ENCODE data around the gene CCM2.
A peak's percentile ranks its signal among the peaks of the same experiment; 100 is the strongest.

CCM2 gene

DNA sequence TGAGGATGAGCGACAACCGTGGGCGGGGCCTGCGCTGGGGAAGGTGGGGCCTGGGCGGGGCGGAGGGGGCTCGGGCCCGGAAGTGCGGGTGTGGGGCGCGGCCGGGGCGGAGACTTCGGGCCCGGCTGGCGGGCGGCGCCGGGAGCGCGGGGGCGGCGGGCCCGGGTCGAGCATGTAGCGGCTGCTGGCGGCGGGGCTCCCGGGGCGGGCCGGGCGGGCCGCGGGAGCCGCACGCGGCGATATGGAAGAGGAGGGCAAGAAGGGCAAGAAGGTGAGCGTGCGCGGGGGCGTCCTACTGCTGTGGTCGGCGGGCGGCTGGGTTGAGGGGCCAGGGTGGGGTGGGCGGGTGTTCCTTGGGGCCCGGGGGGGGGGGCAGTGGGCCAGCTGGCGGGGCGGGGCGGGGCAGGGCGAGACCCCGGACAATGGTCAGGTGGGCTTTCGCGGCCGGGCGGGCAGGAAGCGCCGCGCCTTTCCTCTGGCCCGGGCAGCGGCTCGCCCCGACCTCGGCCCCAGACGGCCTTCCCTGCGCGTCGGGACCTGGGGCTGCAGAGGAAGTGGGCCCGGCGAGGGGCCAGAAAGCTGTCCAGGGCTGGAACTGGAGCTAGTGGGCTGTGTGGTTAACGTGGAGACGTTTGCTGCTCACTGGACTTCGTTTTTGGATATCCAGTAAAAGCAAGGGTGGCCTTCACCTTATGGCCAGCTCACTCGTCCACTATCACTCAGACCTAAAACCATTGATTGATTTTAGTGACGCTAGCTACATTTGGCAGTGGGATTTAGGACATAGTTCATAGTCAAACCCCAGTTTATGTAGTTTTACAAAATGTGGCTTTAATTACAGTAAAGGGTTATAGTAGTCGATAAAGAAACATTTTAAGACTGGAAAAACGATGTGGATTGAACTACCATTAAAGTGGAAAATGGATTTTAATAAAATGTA, at the start of gene CCM2:
TSS of gene CCM2 (plus strand) at position 109 of the 940 bp plus-strand sequence. CDS start at position 242, 133 bp downstream.
- peak; percentile 60 for DNase-seq

DNA sequence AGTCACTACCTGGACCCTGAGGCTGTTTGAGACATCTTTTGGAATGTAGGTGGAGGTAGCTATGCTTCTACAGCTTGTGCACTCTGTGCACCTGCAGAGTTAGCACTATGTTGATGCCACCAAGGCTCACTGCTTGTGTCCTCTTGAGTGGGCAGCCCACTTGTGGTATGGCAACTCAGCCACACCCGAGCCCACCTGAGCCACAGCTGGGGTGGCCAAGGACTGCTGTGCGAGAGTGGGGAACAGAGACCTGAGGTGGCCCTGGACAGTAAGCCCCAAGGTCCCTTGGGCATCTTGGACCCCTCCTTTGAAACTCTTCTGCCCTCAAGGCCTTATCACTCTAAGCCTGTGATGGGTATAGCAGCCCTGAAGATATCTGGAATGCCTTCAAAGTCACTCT, 46.8 kb upstream of the CCM2 start:
- DNase-seq: no peak

DNA sequence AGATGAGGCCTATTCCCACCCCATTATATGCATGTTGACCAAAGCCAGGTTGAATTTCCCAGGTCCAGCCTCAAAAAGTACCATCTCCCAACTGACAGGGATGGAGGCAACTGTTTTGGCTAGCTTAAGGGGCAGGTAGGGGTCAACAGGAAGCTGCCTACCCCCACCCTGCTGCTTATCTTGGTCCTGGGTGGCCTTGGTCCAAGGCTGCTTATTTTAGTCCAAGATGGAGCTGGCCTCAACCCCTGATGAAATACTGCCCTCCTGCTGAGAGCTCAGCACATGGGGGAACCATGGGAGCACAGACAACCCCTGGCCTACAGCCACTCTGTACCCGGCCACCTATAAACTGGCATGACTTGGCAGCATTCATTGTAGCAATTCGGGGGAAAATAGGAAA, 44.3 kb upstream of the CCM2 start:
- DNase-seq: no peak

DNA sequence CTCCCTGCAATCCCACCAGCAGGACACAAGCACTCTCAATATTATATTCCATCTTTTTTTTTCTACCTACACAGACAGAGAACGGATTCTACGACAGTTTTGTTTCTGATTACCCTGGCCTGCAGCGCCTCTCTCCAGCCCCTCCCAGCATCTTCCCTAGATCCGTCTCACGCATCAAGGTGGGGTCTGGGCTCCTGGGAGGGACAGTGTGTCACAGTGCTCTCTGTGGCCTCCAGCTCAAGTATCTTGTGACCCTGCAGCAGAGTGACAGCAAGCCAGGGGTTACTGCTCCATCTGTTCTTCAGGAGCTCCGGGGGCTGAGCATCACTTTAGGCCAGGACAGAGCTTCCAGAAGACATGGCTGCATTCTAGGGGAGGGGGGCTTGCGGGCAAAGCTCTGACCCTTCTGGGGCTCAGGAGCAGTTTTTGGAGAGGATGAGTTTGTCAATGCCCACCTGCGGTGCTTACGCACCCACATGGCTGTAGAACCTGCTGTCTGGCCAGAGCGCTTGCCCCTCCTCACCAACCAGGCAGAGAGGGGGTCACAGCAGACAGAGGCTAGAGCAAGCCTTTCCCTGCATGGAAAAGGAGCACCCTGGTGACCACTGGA, 43.7 kb upstream of the CCM2 start:
- no peak for DNase-seq

DNA sequence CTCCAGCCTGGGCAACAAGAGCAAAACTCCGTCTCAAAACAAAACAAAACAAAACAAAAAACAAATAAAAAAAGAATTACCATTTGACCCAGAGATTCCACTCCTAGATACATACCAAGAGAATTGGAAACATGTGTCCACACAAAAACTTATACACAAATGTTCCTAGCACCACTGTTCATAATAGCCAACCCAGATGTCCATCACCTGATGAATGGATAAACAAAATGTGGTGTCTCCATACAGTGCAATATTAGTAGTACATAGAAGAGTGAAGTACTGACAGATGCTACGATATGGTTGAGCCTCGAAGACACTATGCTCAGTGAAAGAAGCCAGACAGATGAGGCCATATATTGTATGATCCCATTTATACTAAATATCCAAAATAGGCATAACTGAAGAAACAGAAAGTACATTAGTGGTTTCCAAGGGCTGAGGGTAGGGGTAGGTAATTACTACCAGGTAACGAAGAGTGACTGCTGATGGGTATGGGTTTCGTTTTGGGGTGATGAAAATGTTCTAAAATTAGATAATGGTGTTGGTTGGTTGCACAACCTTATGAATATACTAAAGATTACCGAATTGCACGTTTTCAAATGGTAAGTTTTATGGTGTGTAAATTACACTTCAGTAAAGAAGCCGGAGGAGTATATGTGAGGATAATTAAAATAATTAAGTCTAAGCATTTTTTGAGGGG, 41.2 kb upstream of the CCM2 start:
- DNase-seq: no peak

DNA sequence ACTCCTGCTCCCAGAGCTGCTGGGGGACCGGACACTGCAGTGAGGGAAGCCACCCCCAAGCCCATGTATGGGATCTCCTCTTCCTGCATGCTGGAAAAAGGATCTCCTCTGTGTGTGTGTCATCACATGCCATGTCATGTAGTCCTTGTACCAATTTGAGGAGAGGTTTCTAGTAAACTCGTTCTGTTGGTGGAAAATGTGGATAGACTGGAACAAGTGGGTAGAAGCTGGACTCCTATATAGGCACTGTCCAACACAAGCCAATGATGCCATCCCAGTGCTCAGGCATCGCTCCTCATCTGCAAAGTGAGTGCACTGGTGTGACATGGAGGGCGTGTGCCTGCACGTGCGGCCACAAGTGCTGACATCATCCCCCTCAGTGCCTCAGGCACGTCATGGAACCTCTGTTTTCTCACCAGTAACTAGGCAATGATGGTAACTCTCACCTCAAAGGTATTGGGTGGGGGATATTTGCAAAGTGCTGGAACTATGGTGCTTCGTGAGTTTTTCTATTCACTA, 40.5 kb upstream of the CCM2 start:
- peak; percentile 39 for DNase-seq

DNA sequence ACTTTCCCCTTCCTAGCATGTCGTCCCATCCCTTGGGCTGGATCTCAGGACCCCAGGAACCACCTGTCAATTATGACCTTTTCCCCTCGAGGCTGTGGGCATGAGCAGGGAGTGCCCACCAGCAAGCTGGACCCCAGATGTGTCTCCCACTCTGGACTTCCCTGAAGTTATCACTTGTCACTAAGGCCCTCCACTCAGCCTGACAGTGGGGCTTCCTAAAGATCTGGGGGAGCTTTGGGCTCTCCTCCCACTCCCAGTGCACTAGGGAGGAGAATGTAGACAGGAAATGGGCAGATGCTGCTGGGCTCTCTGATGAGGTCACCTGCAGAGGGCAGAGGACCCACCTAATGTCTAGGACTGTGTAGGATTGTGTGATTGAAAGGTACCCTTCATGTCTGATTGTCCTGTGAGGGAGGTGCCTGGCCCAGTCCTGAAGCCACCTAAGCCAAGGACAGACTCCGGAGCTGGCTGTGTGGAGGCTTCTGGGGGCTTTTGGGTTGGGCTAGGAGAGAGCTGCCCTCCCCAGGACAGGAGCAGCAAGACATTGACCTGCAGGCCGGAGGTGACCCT, 39.9 kb upstream of the CCM2 start:
- no peak for DNase-seq

DNA sequence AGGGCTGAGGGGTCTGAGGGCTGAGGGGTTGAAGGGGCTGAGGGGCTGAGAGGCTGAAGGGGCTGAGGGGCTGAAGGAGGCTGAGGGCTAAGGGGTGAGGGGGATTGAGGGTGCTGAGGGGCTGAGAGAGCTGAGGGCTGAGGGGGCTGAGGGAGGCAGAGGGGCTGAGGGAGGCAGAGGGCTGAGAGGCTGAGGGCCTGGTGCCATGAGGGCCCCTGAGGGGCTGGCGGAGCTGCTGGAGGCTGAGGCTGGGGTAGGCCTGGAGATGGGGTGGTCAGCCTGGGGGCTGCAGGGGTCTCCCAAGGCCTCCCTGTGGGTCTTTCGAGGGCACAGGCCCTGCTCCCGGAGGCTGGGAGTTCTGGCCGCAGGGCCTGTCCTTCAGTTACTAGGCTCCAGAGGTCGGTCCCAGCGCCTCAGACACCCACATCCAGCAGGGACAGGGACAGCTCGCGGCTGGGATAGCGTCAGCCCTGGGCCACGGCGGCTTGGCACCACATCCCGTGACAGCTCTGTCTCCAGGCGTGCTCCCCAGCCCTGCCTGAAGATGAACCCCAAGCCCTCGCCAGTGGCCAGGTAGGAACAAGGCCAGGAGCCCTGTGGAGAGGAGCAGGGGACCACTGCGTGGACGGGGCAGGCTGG, 38.0 kb upstream of the CCM2 start:
- DNase-seq: no peak

DNA sequence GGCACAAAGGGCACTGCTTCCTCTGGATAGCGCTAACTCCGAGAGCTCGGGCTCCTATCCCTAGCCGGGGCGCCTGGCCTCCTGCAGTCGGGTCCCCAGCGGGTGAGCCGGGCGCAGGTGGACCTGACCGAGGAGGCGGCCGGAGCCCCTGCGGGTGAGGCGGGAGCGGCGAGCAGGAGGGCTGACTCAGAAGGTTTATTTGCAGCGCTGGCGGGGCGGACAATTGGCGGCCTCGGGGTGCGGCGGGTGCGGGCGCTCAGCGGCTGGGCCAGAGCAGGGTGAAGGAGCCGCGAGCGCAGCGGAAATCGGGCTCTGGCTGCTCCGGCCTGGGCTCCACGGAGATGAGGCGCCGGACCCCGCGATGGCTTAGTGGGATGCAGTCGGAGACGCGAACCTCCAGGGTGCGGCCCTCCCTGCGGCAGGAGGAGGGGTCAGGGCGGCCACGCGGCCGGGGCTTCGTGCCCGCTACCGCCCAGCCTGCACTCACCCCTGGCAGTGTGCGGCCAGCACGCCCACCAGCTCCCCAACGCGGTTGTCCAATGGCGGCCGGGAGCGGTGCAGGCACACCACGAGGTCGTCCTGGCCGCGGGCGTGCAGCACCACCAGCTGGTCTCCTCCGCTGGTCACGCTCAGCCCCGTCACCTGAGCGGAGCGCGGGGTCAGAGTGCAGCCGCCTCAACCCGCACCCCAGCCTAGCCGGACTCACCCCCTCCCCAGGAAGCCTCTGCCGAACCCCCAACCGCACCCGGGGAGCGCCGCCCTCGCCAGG, 37.3 kb upstream of the CCM2 start:
- peak; percentile 26 for DNase-seq

DNA sequence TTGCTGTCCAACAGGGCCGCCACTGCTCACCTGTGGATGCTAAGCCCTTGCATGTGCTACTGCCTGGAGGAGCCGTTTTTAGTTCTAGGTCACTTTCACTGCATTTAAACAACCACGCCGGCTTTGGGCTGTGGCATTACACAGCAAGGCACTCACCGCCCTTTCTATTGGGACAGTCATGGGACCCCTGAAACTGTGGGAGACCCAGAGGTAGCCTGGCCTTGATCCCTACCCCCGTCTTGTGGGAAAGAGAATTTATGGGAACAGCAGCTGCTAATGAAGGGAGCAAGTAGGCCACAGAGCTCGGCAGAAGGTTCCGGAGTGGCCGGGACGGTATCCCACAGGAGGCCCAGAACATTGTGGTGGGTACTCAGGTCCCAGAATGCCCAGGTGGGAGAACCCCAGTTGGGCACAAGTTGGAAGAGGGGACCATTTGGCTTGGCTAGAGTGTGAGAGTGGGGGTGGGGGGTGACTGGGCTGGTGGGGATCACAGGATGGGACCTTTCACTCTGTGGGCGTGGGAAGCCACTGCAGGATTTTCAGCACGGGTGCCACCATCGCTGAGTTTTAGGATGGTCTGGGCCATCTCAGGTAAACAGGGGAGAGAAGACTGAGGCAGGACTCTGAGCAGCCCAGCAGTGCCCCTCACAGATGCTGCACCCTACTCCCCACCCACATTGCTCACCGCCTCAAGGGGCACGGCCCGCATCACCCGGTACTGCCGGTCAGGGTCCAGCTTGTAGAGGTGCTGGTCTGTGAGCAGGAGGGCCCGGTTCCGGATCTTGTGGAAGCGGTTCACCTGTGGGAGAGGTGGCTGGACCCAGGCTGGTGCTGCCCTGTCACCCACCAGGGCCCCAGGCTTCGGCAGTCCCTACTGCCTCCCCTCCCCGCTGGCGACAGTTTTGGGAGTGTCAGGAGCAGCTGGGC, 36.4 kb upstream of the CCM2 start:
- no peak for DNase-seq

DNA sequence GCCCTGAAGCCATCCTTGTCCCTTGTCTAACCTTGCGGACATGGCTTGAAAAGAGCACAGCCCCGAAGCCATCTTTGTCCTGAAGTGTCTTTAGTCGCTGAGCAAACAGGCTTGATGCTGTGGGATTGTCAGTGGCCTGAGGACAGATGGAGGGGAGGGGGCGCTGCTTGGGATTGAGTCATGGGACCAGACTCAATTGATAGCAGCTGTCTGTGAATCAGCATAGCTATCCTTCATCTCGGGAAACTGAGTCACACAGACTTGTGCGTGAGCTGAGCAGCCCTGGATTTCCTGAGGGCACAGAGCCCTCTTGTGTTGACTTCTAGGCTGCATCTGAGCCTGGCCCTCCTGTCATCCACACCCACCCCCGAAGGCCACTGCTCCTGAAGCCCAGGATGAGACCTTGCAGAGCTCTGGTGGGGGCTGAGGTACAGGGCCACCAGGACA, 35.6 kb upstream of the CCM2 start:
- no peak for DNase-seq

DNA sequence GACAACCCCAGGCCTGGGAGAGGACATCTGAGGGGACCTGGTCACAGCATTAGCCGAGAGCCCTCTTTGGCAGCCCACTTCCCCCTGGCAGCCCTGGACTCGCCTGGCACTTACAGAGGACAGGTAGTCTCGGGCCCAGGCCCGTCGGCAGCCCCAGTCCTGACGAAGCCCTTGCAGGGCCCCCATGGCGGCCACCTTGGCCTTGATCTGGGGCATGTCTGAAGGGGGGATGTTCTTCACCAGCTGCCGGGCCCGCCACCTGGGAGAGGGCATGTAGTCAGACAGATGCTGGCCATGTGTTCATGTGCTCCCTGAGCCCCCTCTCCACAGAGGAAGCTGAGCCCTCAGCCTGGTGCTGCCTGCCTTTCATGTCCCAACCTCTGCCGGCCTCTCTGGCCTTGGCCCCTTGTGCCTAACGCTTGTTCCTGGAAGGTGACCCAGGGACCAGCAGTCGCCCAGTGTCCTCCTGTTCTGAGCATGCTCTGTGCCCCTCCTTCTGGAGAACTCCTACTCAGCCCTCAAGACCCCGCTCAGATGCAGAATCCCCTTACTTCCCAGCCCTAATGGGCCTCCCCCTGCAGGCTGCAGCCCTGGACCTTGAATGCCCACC, 35.1 kb upstream of the CCM2 start:
- no peak for DNase-seq

DNA sequence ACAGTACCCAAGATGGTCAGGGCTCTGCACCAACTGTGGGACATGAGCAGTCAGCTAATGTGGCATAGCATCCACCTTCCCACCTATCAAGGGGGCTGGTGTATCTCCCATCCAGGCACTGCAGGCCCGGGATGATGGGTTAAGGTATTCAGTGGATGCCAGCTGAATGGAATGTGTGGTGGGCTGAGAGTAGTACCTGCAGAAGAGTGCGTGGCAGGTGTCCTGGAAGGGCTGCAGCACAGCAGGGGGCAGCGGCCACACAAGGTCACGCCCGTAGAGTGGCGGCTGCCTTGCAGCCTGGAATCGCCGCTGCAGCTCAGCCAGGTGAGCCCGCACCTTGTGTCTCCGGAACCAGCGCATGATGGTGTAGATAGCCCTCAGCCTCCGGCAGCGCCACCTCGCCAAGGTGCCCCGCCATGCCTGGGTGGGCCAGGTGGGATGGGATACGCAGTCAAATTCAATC, 34.5 kb upstream of the CCM2 start:
- no peak for DNase-seq

DNA sequence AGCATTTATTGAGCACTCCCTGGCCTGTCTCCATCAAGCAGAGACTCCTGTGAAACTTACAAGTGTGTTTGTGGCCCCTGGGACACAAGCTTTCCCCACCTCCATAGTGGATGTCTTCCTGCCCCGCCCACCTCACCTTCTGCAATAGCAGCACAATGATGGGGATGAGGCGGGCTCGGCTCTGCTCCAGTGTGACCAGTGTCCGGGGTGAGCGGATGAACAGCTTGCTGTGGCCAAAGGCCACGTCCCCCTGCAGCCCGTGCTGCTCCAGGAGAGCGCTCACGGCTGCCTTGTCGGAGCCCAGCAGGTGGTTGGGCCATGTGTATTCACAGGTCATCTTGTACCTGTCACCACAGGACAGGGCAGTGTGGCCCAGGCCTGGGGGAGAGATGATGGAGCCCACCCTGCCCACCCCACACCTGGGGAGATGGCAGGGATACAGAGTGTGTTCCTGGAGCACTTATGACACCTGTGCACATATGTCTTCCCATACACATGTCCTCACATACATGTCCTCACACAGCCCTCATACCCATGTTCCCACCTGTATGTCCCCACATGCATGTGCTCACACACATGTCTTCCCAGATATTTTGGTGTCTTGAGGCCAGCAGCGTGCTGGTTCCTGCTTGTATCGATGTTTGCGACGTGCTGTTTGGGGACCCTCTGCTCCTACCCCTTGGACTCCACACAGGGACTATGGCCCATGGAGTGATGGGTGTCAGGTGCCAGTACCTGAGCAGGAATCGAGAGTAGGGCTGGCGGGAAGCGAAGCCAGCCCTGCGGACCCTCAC, 33.9 kb upstream of the CCM2 start:
- no peak for DNase-seq

DNA sequence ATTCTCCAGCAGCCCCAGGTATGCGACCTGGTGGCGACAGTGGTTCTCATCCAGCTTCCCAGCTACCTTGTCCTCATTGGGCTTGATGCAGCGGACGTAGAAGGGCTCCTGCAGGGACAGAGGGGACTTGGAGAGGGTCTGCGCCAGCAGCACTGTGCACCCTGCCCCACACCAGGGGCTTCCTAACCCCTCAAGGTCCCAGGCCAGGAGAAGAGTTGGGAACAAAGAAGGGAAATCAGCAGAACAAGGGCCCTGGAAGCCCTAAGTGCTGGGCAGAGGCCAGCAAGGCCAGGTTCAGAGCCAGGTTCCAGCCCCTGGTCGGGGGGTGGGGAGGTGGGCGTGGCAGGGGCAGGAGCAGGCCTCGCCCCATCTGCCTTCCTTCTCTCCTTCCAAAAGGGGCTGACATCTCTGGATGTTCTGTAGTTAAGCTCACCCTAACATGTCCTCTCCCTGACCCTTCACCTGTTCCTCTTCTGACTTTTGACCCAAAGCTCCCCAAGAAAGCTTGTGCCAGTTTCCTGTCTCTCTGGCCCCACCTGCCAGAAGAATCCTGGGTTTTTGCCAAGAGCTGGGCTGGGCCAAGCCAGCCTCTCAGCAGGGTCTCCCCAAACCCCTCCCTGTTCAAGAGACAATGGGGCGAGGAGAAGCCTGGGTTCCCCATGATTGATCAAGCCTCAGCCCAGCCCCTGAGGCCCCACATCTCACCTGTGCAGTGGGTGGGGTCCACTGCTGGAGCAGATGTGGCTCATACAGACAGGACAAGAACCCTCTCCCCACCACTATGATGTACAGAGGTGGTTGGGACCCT, 33.1 kb upstream of the CCM2 start:
- no peak for DNase-seq

DNA sequence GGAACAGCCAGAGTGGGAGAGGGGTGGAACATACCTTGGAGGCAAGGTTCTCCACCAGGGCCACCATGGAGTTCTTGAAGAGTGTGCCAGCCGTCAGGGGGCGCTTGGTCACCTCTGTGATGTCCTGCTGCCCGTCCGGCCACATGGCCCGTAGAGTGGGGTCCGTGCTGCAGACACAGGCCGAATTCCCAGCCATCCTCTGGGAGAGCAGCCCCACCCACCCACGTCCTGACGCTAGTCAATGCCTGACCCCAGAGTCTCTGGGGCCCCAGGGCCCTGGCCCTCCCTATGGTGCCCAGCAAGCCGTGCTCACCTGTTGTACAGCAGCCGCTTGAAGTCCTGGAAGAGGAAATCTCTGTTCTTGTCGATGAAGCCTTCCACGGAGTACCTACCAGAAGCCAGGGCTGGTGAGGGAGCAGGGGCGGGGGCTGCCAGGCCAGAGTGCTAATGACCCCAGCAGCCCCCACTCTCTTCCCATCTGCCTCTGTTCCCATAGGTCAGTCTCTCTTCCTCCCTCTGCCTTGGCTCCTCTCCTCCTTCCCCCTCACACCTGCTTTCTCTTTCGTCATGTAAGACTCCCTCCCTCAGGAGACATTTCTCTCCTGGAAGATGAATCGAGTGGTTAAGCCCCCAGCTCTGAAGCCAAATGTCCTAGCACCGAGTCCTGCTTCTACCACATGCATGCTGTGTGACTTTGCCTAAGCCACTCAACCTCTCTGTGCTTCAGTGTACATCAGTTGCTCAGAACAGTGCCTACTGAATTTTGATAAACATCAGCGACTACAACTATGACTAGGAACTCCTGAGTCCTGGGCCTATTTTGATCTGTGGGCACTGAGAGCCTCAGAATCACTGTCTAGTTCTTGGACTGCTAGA, 32.2 kb upstream of the CCM2 start:
- DNase-seq: no peak

DNA sequence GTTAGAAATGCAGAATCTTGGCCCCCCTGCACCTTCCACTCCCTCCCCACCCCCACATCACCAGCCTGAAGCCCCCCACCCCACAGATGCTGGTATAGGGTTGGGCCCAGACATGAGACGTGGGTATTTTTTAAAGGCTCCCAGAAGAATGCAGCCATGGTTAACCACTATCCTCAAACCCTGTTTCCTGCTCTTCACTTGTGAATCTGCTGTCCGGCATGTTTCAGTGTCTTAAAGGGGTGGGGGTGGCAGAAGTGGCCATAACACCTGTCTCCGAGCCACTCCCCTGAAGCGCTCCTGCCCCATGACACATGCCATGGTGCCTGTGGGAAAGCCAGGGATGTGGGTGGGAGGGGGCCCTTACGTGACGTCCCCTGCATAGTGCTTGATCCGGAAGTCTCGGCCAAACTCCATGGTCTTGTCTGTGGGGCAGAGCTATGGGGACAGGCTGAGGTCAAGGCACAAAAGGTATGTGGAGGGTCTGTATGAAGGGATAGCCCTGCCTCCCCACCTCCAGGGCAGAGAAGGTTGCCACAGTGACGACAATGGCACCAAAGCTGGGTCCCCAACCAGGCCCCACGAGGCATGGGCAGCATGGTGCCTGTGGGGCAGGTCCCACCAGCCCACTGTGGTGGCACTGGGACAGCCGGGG, 30.8 kb upstream of the CCM2 start:
- DNase-seq: no peak
